GM23338 (cell line): ENCODE measurements around the gene MID1.

Source experiments
- CREB1 ChIP-seq: fragments of 250-450 bp; sonication (Bioruptor Pico); IDR thresholded peaks from 2 replicates; pipeline ENCODE4 v1.5.0; 2020; ENCODE audit warnings: low read depth, mild to moderate bottlenecking, moderate library complexity
- CTCF ChIP-seq, 2 experiments: fragments of 200-600 bp in 1 of 2; sonication (generic) in 1 of 2; conservative IDR thresholded peaks; 2 replicates each; pipeline versions ENCODE4 v1.5.1 to v1.6.1; 2016 to 2017; ENCODE audit warnings: antibody characterized with exemption in 2 of 2, low read depth in 2 of 2, mild to moderate bottlenecking in 2 of 2, moderate library complexity in 1 of 2
- ETS1 ChIP-seq: IDR thresholded peaks from 2 replicates; pipeline ENCODE4 v1.6.1; 2016; ENCODE audit warnings: antibody characterized with exemption
- EZH2 ChIP-seq: fragments of 200-600 bp; sonication (generic); IDR thresholded peaks from one replicate; pipeline ENCODE4 v1.8.0; 2017; ENCODE audit warnings: antibody characterized with exemption, mild to moderate bottlenecking, low read depth; ENCODE audit not compliant: unreplicated experiment
- EZH2phosphoT487 ChIP-seq: fragments of 200-600 bp; sonication (generic); IDR thresholded peaks from one replicate; pipeline ENCODE4 v1.8.1; 2018; ENCODE audit warnings: antibody characterized with exemption; ENCODE audit not compliant: unreplicated experiment
- JUNB ChIP-seq: IDR thresholded peaks from one replicate; pipeline ENCODE4 v1.6.1; 2016; ENCODE audit warnings: antibody characterized with exemption; ENCODE audit not compliant: unreplicated experiment
- NANOG ChIP-seq: IDR thresholded peaks from 2 replicates; pipeline ENCODE4 v1.6.1; 2016; ENCODE audit warnings: antibody characterized with exemption, borderline replicate concordance
- POLR2AphosphoS5 ChIP-seq: IDR thresholded peaks from 2 replicates; pipeline ENCODE4 v1.6.1; 2016; ENCODE audit warnings: antibody characterized with exemption, low read depth
- REST ChIP-seq: IDR thresholded peaks from one replicate; pipeline ENCODE4 v1.6.1; 2018; ENCODE audit warnings: antibody characterized with exemption; ENCODE audit not compliant: unreplicated experiment
- STAT1 ChIP-seq: IDR thresholded peaks from one replicate; pipeline ENCODE4 v1.6.1; 2016; ENCODE audit warnings: antibody characterized with exemption; ENCODE audit not compliant: unreplicated experiment
- ZNF114 ChIP-seq: fragments of 250-450 bp; sonication (Bioruptor Pico); IDR thresholded peaks from 2 replicates; pipeline ENCODE4 v1.5.0; 2020; ENCODE audit warnings: mild to moderate bottlenecking, moderate library complexity
- ZNF462 ChIP-seq: fragments of 250-450 bp; sonication (Bioruptor Pico); IDR thresholded peaks from 2 replicates; pipeline ENCODE4 v1.5.0; 2020; ENCODE audit warnings: mild to moderate bottlenecking, moderate library complexity

- TF ChIP-seq CTCF (conservative IDR thresholded peaks at IDR 0.05; ENCODE audit: low read depth in 2 of 2), result no peak
- TF ChIP-seq POLR2AphosphoS5, result no peak
- TF ChIP-seq EZH2phosphoT487, result no peak
- no peak for TF ChIP-seq EZH2
- no peak for TF ChIP-seq CREB1
- no peak for TF ChIP-seq REST
- TF ChIP-seq ETS1, result no peak
- TF ChIP-seq ZNF114 (CRISPR knock-in tag), result no peak
- TF ChIP-seq ZNF462 (CRISPR knock-in tag), result no peak
- no peak for TF ChIP-seq NANOG
- no peak for TF ChIP-seq JUNB
- no peak for TF ChIP-seq STAT1
Measured at GRCh38 chrX:10505726-10506125, 114.7 kb downstream of the MID1 start.
